Measurements from ENCODE around the gene POLN. TPM values are rescaled to one million over a fixed set of nuclear protein-coding genes. Genes with fewer than 3 reads are reported as not detected.

POLN gene
- polyA plus RNA-seq, 1 donor (not counting 4 experiments of a cell fraction or from before 2014, with no cell fraction given) = 1.3 TPM

- dilution Hi-C loops (cut with MboI; ENCODE audit: extremely low pct_ligation_motif_present, low sequenced_read_pairs) = no loop called here
- FAIRE-seq (no peak), DNase-seq (ENCODE audit: low read depth, low spot score) (no peak)
- no peaks in the 10 kb centered on the region for H3K9me3 ChIP-seq (ENCODE audit: control insufficient read depth, low read depth, low read length)
- H3K79me2 ChIP-seq (ENCODE audit: control insufficient read depth, insufficient read depth, low read length) = no peaks in the 10 kb centered on the region
- no peak for TF ChIP-seq EZH2 (IDR thresholded peaks at IDR 0.05; ENCODE audit: low read length)
- TF ChIP-seq, protein P1, sequence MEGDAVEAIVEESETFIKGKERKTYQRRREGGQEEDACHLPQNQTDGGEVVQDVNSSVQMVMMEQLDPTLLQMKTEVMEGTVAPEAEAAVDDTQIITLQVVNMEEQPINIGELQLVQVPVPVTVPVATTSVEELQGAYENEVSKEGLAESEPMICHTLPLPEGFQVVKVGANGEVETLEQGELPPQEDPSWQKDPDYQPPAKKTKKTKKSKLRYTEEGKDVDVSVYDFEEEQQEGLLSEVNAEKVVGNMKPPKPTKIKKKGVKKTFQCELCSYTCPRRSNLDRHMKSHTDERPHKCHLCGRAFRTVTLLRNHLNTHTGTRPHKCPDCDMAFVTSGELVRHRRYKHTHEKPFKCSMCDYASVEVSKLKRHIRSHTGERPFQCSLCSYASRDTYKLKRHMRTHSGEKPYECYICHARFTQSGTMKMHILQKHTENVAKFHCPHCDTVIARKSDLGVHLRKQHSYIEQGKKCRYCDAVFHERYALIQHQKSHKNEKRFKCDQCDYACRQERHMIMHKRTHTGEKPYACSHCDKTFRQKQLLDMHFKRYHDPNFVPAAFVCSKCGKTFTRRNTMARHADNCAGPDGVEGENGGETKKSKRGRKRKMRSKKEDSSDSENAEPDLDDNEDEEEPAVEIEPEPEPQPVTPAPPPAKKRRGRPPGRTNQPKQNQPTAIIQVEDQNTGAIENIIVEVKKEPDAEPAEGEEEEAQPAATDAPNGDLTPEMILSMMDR (optimal IDR thresholded peaks at IDR 0.05 in 1 of 3, IDR thresholded peaks at IDR 0.05 in 1 of 3, conservative IDR thresholded peaks at IDR 0.05 in 1 of 3; ENCODE audit: extremely low read depth in 1 of 3, insufficient read depth in 2 of 3, low read length in 3 of 3) = no peak
- no peaks in the 10 kb centered on the region for H4K20me1 ChIP-seq (ENCODE audit: control insufficient read depth, extremely low read depth, insufficient read depth, low read length)
- H3K9ac ChIP-seq (ENCODE audit: control insufficient read depth, extremely low read depth, insufficient read depth, low read length) = no peak overlapping the region
- no peaks in the 10 kb centered on the region for H3K9me1 ChIP-seq (ENCODE audit: control insufficient read depth, extremely low read depth, insufficient read depth, low read length)
- no peaks in the 10 kb centered on the region for H3K36me3 ChIP-seq (ENCODE audit: control insufficient read depth in 2 of 2, extremely low read depth in 1 of 2, insufficient read depth in 2 of 2, low read length in 2 of 2)
- H3K27ac ChIP-seq (ENCODE audit: control insufficient read depth, insufficient read depth, low read length) = no peak overlapping the region
- no peaks in the 10 kb centered on the region for H3K4me1 ChIP-seq (ENCODE audit: control insufficient read depth, extremely low read depth, insufficient read depth, low read length)
- no peaks in the 10 kb centered on the region for H3K27me3 ChIP-seq (ENCODE audit: control insufficient read depth, extremely low read depth, insufficient read depth, low read length)
- H3K4me3 ChIP-seq (ENCODE audit: control insufficient read depth in 2 of 3, extremely low read depth in 1 of 3, insufficient read depth in 2 of 3, low read depth in 1 of 3, low read length in 3 of 3) = no peak overlapping the region
- no peak overlapping the region for H2AFZ ChIP-seq (ENCODE audit: control insufficient read depth, low read length)
- H3K4me2 ChIP-seq (ENCODE audit: control insufficient read depth, extremely low read depth, insufficient read depth, low read depth, low read length) = no peak overlapping the region
Measured at GRCh38 chr4:2179717-2180116, 62.2 kb downstream of the POLN start.

DNA sequence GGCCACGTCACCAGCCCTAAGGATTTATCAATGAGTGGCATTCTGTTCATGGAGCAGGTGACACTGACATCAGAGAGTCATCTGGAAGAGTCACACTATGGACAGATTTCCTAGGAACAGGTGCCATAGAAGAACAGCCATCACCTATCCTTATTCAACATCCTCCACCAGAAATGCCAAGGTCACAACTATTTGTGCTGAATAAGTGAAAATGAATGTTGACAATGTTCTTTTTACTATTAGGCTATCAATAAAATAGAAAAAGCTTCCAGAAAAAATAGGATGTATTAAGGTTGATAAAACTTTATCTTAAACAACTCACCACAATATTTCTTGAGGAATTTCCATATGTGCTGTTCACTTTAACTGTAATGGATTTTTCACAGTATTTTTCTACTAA lies 62.9 kb downstream of the POLN start:
- H2AFZ ChIP-seq (ENCODE audit: control insufficient read depth, low read length) = no peak overlapping the region
- H3K27ac ChIP-seq (ENCODE audit: control insufficient read depth, insufficient read depth, low read length) = no peak overlapping the region
- no peaks in the 10 kb centered on the region for H3K9me3 ChIP-seq (ENCODE audit: control insufficient read depth, low read depth, low read length)
- no peaks in the 10 kb centered on the region for H3K4me1 ChIP-seq (ENCODE audit: control insufficient read depth, extremely low read depth, insufficient read depth, low read length)
- H4K20me1 ChIP-seq (ENCODE audit: control insufficient read depth, extremely low read depth, insufficient read depth, low read length) = no peaks in the 10 kb centered on the region
- no peaks in the 10 kb centered on the region for H3K36me3 ChIP-seq (ENCODE audit: control insufficient read depth in 2 of 2, extremely low read depth in 1 of 2, insufficient read depth in 2 of 2, low read length in 2 of 2)
- H3K9me1 ChIP-seq (ENCODE audit: control insufficient read depth, extremely low read depth, insufficient read depth, low read length) = no peaks in the 10 kb centered on the region
- DNase-seq (ENCODE audit: low read depth, low spot score) = no peak
- H3K4me2 ChIP-seq (ENCODE audit: control insufficient read depth, extremely low read depth, insufficient read depth, low read depth, low read length) = no peak overlapping the region
- TF ChIP-seq, protein P1 (optimal IDR thresholded peaks at IDR 0.05 in 1 of 3, IDR thresholded peaks at IDR 0.05 in 1 of 3, conservative IDR thresholded peaks at IDR 0.05 in 1 of 3; ENCODE audit: extremely low read depth in 1 of 3, insufficient read depth in 2 of 3, low read length in 3 of 3) = no peak
- TF ChIP-seq EZH2 (IDR thresholded peaks at IDR 0.05; ENCODE audit: low read length) = no peak
- H3K27me3 ChIP-seq (ENCODE audit: control insufficient read depth, extremely low read depth, insufficient read depth, low read length) = no peaks in the 10 kb centered on the region
- H3K79me2 ChIP-seq (ENCODE audit: control insufficient read depth, insufficient read depth, low read length) = no peaks in the 10 kb centered on the region
- H3K4me3 ChIP-seq (ENCODE audit: control insufficient read depth in 2 of 3, extremely low read depth in 1 of 3, insufficient read depth in 2 of 3, low read depth in 1 of 3, low read length in 3 of 3) = no peak overlapping the region
- dilution Hi-C loops (cut with MboI; ENCODE audit: extremely low pct_ligation_motif_present, low sequenced_read_pairs) = no loop called here
- no peak overlapping the region for H3K9ac ChIP-seq (ENCODE audit: control insufficient read depth, extremely low read depth, insufficient read depth, low read length)
- no peak for FAIRE-seq

Measured in keratinocyte (primary cell).